SK-N-SH treated with all-trans-retinoic acid at 6 μM for 48 hours (cell line): ENCODE measurements around the gene TCF7.

Source experiments
- ATAC-seq: fragments of 200-7000 bp; cut with Tn5 transposase; 3 replicates; pipeline ENCODE4 v1.9.1; 2020; ENCODE audit warnings: mild to moderate bottlenecking, moderate library complexity
- ARNTL ChIP-seq: fragments of 450-650 bp; formaldehyde crosslinking; IDR thresholded peaks from 2 replicates; pipeline ENCODE4 v1.5.0; 2020; ENCODE audit warnings: low read depth, mild to moderate bottlenecking, moderate library complexity, borderline replicate concordance
- BACH2 ChIP-seq: fragments of 250-450 bp; sonication (Bioruptor Pico); IDR thresholded peaks from 2 replicates; pipeline ENCODE4 v1.9.0; 2021; ENCODE audit warnings: mild to moderate bottlenecking, borderline replicate concordance
- CSDC2 ChIP-seq: fragments of 250-450 bp; sonication (Bioruptor Pico); IDR thresholded peaks from 2 replicates; pipeline ENCODE4 v1.5.0; 2020; ENCODE audit warnings: mild to moderate bottlenecking, moderate library complexity
- ESRRG ChIP-seq: fragments of 250-450 bp; sonication (Bioruptor Pico); IDR thresholded peaks from 2 replicates; pipeline ENCODE4 v1.6.1; 2021; ENCODE audit warnings: mild to moderate bottlenecking
- GLIS3 ChIP-seq: fragments of 250-450 bp; sonication (Bioruptor Pico); IDR thresholded peaks from 2 replicates; pipeline ENCODE4 v1.5.0; 2020; ENCODE audit warnings: mild to moderate bottlenecking, moderate library complexity
- ISL1 ChIP-seq: fragments of 250-450 bp; sonication (Bioruptor Pico); IDR thresholded peaks from 2 replicates; pipeline ENCODE4 v2.1.2; 2022; ENCODE audit warnings: mild to moderate bottlenecking, moderate library complexity
- OSR1 ChIP-seq: fragments of 250-450 bp; sonication (Bioruptor Pico); IDR thresholded peaks from 2 replicates; pipeline ENCODE4 v1.8.0; 2022; ENCODE audit warnings: moderate library complexity, mild to moderate bottlenecking, inconsistent platforms
- PPARA ChIP-seq: fragments of 250-450 bp; sonication (Bioruptor Pico); IDR thresholded peaks from 2 replicates; pipeline ENCODE4 v1.5.0; 2020; ENCODE audit warnings: mild to moderate bottlenecking, borderline replicate concordance
- RARB ChIP-seq: fragments of 250-450 bp; sonication (Bioruptor Pico); IDR thresholded peaks from 2 replicates; pipeline ENCODE4 v1.8.0; 2021; ENCODE audit warnings: mild to moderate bottlenecking, moderate library complexity
- SNAI2 ChIP-seq: fragments of 250-450 bp; sonication (Bioruptor Pico); IDR thresholded peaks from 2 replicates; pipeline ENCODE4 v1.5.0; 2020; ENCODE audit warnings: mild to moderate bottlenecking, moderate library complexity
- TCF4 ChIP-seq: fragments of 250-450 bp; sonication (Bioruptor Pico); IDR thresholded peaks from 2 replicates; pipeline ENCODE4 v1.8.0; 2021; ENCODE audit warnings: mild to moderate bottlenecking, moderate library complexity, borderline replicate concordance
- TOX ChIP-seq: fragments of 250-450 bp; sonication (Bioruptor Pico); IDR thresholded peaks from 2 replicates; pipeline ENCODE4 v1.8.0; 2021; ENCODE audit warnings: mild to moderate bottlenecking, moderate library complexity, borderline replicate concordance
- ZFP3 ChIP-seq: fragments of 250-450 bp; sonication (Bioruptor Pico); IDR thresholded peaks from 2 replicates; pipeline ENCODE4 v1.5.0; 2020; ENCODE audit warnings: mild to moderate bottlenecking, moderate library complexity
- ZFP30 ChIP-seq: fragments of 450-650 bp; formaldehyde crosslinking; IDR thresholded peaks from 2 replicates; pipeline ENCODE4 v1.5.0; 2022; ENCODE audit warnings: mild to moderate bottlenecking, moderate library complexity
- ZNF565 ChIP-seq: fragments of 450-650 bp; formaldehyde crosslinking; conservative IDR thresholded peaks from 2 replicates; pipeline ENCODE4 v1.5.0; 2020; ENCODE audit warnings: low read depth, mild to moderate bottlenecking, moderate library complexity
- ZNF70 ChIP-seq: fragments of 450-650 bp; formaldehyde crosslinking; IDR thresholded peaks from 2 replicates; pipeline ENCODE4 v1.5.0; 2020; ENCODE audit warnings: mild to moderate bottlenecking, moderate library complexity
- ZNF8 ChIP-seq: fragments of 450-650 bp; formaldehyde crosslinking; IDR thresholded peaks from 2 replicates; pipeline ENCODE4 v1.5.0; 2020; ENCODE audit warnings: mild to moderate bottlenecking, moderate library complexity
- TF ChIP-seq, protein P1 (sequence below): fragments of 250-450 bp; sonication (Bioruptor Pico); IDR thresholded peaks from 2 replicates; pipeline ENCODE4 v1.5.1; 2020; ENCODE audit warnings: low read depth, mild to moderate bottlenecking, moderate library complexity
- TF ChIP-seq, protein P2 (sequence below): fragments of 250-450 bp; sonication (Bioruptor Pico); IDR thresholded peaks from 2 replicates; pipeline ENCODE4 v1.8.0; 2020; ENCODE audit warnings: mild to moderate bottlenecking, moderate library complexity, borderline replicate concordance
- TF ChIP-seq, protein P3 (sequence below): fragments of 250-450 bp; sonication (Bioruptor Pico); IDR thresholded peaks from 2 replicates; pipeline ENCODE4 v1.8.0; 2021; ENCODE audit warnings: low read depth, mild to moderate bottlenecking, moderate library complexity, borderline replicate concordance
- TF ChIP-seq, protein P4 (sequence below): fragments of 250-450 bp; sonication (Bioruptor Pico); IDR thresholded peaks from 2 replicates; pipeline ENCODE4 v1.5.1; 2021; ENCODE audit warnings: mild to moderate bottlenecking, moderate library complexity
- TF ChIP-seq, protein P5 (sequence below): fragments of 250-450 bp; sonication (Bioruptor Pico); IDR thresholded peaks from 2 replicates; pipeline ENCODE4 v1.5.0; 2020; ENCODE audit warnings: mild to moderate bottlenecking, moderate library complexity

TCF7 gene

DNA sequence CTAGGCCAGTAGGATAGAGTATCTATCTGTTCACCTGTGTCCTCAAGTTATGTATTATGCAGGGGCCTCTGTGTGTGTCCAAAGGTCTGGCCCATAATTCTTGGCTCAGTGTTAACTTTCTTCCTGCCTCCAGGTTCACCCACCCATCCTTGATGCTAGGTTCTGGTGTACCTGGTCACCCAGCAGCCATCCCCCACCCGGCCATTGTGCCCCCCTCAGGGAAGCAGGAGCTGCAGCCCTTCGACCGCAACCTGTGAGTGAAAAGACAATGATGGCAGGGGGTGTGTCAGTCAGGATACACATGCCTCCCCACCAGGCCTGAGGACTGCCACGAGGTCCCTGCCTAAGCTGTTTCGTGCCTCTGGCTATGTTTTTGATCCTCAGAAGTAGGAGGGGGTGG, 27.6 kb downstream of the TCF7 start:
- TF ChIP-seq ISL1 (CRISPR knock-in tag): no peak
- no peak for TF ChIP-seq ESRRG (CRISPR knock-in tag)
- no peak for TF ChIP-seq CSDC2 (CRISPR knock-in tag)
- TF ChIP-seq OSR1 (CRISPR knock-in tag): no peak
- no peak for ATAC-seq

DNA sequence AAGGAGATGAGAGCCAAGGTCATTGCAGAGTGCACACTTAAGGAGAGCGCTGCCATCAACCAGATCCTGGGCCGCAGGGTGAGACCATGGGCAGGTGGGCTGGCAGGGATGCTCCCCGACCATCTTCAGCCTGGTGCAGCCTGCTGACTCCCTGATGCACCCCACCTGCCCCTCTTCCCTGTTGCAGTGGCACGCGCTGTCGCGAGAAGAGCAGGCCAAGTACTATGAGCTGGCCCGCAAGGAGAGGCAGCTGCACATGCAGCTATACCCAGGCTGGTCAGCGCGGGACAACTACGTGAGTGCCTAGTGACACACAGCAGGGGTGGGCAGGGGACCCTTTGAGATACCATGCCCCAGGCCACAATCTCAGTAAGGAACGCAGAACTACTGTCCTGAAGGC, 28.3 kb downstream of the TCF7 start:
- no peak for ATAC-seq
- TF ChIP-seq ARNTL (CRISPR knock-in tag): no peak
- TF ChIP-seq ISL1 (CRISPR knock-in tag): no peak
- TF ChIP-seq TCF4 (CRISPR knock-in tag): no peak
- TF ChIP-seq, protein P1, sequence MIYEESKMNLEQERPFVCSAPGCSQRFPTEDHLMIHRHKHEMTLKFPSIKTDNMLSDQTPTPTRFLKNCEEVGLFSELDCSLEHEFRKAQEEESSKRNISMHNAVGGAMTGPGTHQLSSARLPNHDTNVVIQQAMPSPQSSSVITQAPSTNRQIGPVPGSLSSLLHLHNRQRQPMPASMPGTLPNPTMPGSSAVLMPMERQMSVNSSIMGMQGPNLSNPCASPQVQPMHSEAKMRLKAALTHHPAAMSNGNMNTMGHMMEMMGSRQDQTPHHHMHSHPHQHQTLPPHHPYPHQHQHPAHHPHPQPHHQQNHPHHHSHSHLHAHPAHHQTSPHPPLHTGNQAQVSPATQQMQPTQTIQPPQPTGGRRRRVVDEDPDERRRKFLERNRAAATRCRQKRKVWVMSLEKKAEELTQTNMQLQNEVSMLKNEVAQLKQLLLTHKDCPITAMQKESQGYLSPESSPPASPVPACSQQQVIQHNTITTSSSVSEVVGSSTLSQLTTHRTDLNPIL (CRISPR knock-in tag): no peak
- TF ChIP-seq PPARA: no peak
- no peak for TF ChIP-seq TOX
- TF ChIP-seq ESRRG (CRISPR knock-in tag): no peak
- TF ChIP-seq, protein P2, sequence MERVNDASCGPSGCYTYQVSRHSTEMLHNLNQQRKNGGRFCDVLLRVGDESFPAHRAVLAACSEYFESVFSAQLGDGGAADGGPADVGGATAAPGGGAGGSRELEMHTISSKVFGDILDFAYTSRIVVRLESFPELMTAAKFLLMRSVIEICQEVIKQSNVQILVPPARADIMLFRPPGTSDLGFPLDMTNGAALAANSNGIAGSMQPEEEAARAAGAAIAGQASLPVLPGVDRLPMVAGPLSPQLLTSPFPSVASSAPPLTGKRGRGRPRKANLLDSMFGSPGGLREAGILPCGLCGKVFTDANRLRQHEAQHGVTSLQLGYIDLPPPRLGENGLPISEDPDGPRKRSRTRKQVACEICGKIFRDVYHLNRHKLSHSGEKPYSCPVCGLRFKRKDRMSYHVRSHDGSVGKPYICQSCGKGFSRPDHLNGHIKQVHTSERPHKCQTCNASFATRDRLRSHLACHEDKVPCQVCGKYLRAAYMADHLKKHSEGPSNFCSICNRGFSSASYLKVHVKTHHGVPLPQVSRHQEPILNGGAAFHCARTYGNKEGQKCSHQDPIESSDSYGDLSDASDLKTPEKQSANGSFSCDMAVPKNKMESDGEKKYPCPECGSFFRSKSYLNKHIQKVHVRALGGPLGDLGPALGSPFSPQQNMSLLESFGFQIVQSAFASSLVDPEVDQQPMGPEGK (CRISPR knock-in tag): no peak
- no peak for TF ChIP-seq ZFP3 (CRISPR knock-in tag)
- TF ChIP-seq OSR1 (CRISPR knock-in tag): no peak
- TF ChIP-seq SNAI2: no peak
- TF ChIP-seq, protein P3, sequence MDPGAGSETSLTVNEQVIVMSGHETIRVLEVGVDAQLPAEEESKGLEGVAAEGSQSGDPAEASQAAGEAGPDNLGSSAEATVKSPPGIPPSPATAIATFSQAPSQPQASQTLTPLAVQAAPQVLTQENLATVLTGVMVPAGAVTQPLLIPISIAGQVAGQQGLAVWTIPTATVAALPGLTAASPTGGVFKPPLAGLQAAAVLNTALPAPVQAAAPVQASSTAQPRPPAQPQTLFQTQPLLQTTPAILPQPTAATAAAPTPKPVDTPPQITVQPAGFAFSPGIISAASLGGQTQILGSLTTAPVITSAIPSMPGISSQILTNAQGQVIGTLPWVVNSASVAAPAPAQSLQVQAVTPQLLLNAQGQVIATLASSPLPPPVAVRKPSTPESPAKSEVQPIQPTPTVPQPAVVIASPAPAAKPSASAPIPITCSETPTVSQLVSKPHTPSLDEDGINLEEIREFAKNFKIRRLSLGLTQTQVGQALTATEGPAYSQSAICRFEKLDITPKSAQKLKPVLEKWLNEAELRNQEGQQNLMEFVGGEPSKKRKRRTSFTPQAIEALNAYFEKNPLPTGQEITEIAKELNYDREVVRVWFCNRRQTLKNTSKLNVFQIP (CRISPR knock-in tag): no peak
- no peak for TF ChIP-seq RARB
- no peak for TF ChIP-seq ZNF8 (CRISPR knock-in tag)
- TF ChIP-seq, protein P4, sequence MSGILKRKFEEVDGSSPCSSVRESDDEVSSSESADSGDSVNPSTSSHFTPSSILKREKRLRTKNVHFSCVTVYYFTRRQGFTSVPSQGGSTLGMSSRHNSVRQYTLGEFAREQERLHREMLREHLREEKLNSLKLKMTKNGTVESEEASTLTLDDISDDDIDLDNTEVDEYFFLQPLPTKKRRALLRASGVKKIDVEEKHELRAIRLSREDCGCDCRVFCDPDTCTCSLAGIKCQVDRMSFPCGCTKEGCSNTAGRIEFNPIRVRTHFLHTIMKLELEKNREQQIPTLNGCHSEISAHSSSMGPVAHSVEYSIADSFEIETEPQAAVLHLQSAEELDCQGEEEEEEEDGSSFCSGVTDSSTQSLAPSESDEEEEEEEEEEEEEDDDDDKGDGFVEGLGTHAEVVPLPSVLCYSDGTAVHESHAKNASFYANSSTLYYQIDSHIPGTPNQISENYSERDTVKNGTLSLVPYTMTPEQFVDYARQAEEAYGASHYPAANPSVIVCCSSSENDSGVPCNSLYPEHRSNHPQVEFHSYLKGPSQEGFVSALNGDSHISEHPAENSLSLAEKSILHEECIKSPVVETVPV (CRISPR knock-in tag): no peak
- TF ChIP-seq BACH2 (CRISPR knock-in tag): no peak
- TF ChIP-seq ZNF70 (CRISPR knock-in tag): no peak
- TF ChIP-seq GLIS3 (CRISPR knock-in tag): no peak

DNA sequence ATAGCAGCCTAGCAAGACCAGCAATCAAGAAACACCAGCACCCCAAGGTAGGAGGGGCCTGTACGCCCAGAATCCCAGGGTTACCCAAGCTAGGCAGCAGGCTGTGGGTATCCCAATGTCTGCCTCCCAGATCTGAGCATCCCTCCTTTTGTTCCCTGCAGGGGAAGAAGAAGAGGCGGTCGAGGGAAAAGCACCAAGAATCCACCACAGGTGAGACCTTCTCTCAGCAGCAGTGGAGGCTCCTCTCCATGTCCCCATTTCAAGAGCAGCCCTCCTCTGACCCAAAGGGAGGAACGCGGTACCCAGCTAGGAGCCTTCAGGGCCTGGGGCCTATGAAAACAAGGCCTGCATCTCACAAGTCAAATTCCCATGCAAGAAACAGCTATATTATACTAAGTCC, 28.9 kb downstream of the TCF7 start:
- ATAC-seq: no peak
- TF ChIP-seq, protein P3 (CRISPR knock-in tag): no peak
- TF ChIP-seq BACH2 (CRISPR knock-in tag) (no peak), SNAI2 (no peak), ZNF565 (CRISPR knock-in tag) (no peak), CSDC2 (CRISPR knock-in tag) (no peak), GLIS3 (CRISPR knock-in tag) (no peak), PPARA (no peak), ARNTL (CRISPR knock-in tag) (no peak), ZNF8 (CRISPR knock-in tag) (no peak), ZFP30 (CRISPR knock-in tag) (no peak)
- TF ChIP-seq, protein P1 (CRISPR knock-in tag): no peak
- TF ChIP-seq, protein P5, sequence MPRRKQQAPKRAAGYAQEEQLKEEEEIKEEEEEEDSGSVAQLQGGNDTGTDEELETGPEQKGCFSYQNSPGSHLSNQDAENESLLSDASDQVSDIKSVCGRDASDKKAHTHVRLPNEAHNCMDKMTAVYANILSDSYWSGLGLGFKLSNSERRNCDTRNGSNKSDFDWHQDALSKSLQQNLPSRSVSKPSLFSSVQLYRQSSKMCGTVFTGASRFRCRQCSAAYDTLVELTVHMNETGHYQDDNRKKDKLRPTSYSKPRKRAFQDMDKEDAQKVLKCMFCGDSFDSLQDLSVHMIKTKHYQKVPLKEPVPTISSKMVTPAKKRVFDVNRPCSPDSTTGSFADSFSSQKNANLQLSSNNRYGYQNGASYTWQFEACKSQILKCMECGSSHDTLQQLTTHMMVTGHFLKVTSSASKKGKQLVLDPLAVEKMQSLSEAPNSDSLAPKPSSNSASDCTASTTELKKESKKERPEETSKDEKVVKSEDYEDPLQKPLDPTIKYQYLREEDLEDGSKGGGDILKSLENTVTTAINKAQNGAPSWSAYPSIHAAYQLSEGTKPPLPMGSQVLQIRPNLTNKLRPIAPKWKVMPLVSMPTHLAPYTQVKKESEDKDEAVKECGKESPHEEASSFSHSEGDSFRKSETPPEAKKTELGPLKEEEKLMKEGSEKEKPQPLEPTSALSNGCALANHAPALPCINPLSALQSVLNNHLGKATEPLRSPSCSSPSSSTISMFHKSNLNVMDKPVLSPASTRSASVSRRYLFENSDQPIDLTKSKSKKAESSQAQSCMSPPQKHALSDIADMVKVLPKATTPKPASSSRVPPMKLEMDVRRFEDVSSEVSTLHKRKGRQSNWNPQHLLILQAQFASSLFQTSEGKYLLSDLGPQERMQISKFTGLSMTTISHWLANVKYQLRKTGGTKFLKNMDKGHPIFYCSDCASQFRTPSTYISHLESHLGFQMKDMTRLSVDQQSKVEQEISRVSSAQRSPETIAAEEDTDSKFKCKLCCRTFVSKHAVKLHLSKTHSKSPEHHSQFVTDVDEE (CRISPR knock-in tag): no peak
- TF ChIP-seq, protein P4 (CRISPR knock-in tag): no peak
- TF ChIP-seq, protein P2 (CRISPR knock-in tag): no peak
